HEK293 (cell line): ENCODE measurements around the gene RAI14.
A peak's percentile ranks its signal among the peaks of the same experiment; 100 is the strongest.

Source experiments
- GLI4 ChIP-seq: fragments of 450-650 bp; formaldehyde crosslinking; IDR thresholded peaks from 2 replicates; pipeline ENCODE4 v1.5.1; 2016; ENCODE audit warnings: missing biosample characterization, missing genetic modification characterization
- KLF8 ChIP-seq: fragments of 450-650 bp; formaldehyde crosslinking; IDR thresholded peaks from 2 replicates; pipeline ENCODE4 v1.5.1; 2016; ENCODE audit warnings: missing biosample characterization, missing genetic modification characterization
- OSR2 ChIP-seq: fragments of 450-650 bp; formaldehyde crosslinking; IDR thresholded peaks from 2 replicates; pipeline ENCODE4 v1.5.1; 2016; ENCODE audit warnings: missing biosample characterization, missing genetic modification characterization
- OVOL3 ChIP-seq: fragments of 450-650 bp; formaldehyde crosslinking; IDR thresholded peaks from 2 replicates; pipeline ENCODE4 v1.5.1; 2016; ENCODE audit warnings: missing biosample characterization, missing genetic modification characterization
- SCRT2 ChIP-seq: fragments of 450-650 bp; formaldehyde crosslinking; IDR thresholded peaks from 2 replicates; pipeline ENCODE4 v1.5.1; 2016; ENCODE audit warnings: missing biosample characterization, missing genetic modification characterization
- ZBTB17 ChIP-seq: fragments of 450-650 bp; formaldehyde crosslinking; IDR thresholded peaks from 2 replicates; pipeline ENCODE4 v1.5.1; 2016; ENCODE audit warnings: missing biosample characterization, missing genetic modification characterization
- ZBTB48 ChIP-seq: fragments of 450-650 bp; formaldehyde crosslinking; IDR thresholded peaks from 2 replicates; pipeline ENCODE4 v1.5.1; 2016; ENCODE audit warnings: missing biosample characterization, missing genetic modification characterization
- ZNF132 ChIP-seq: fragments of 450-650 bp; formaldehyde crosslinking; IDR thresholded peaks from 2 replicates; pipeline ENCODE4 v1.5.1; 2017; ENCODE audit warnings: missing biosample characterization, missing genetic modification characterization, borderline replicate concordance
- ZNF146 ChIP-seq: fragments of 450-650 bp; formaldehyde crosslinking; IDR thresholded peaks from 2 replicates; pipeline ENCODE4 v1.5.1; 2016; ENCODE audit warnings: missing biosample characterization, missing genetic modification characterization
- ZNF184 ChIP-seq: fragments of 450-650 bp; IDR thresholded peaks from 2 replicates; pipeline ENCODE4 v1.5.1; 2018; ENCODE audit warnings: missing biosample characterization, mild to moderate bottlenecking, missing genetic modification characterization
- ZNF433 ChIP-seq: fragments of 450-650 bp; formaldehyde crosslinking; IDR thresholded peaks from 2 replicates; pipeline ENCODE4 v1.5.1; 2016; ENCODE audit warnings: missing biosample characterization, missing genetic modification characterization, low read depth
- ZNF473 ChIP-seq: fragments of 450-650 bp; formaldehyde crosslinking; IDR thresholded peaks from 2 replicates; pipeline ENCODE4 v1.5.1; 2017; ENCODE audit warnings: missing biosample characterization, missing genetic modification characterization
- ZNF510 ChIP-seq: fragments of 450-650 bp; formaldehyde crosslinking; IDR thresholded peaks from 2 replicates; pipeline ENCODE4 v1.5.1; 2018; ENCODE audit warnings: mild to moderate bottlenecking, missing genetic modification characterization, missing biosample characterization; ENCODE audit not compliant: insufficient replicate concordance
- ZNF555 ChIP-seq: fragments of 450-650 bp; formaldehyde crosslinking; conservative IDR thresholded peaks from 2 replicates; pipeline ENCODE4 v1.5.1; 2017; ENCODE audit warnings: missing biosample characterization, mild to moderate bottlenecking, missing genetic modification characterization, inconsistent platforms
- ZNF596 ChIP-seq: fragments of 450-650 bp; IDR thresholded peaks from 2 replicates; pipeline ENCODE4 v1.5.0; 2018; ENCODE audit warnings: missing biosample characterization, mild to moderate bottlenecking, missing genetic modification characterization, moderate library complexity
- ZNF660 ChIP-seq: fragments of 450-650 bp; IDR thresholded peaks from 2 replicates; pipeline ENCODE4 v1.5.1; 2018; ENCODE audit warnings: missing biosample characterization, mild to moderate bottlenecking, missing genetic modification characterization
- ZNF664 ChIP-seq: fragments of 450-650 bp; formaldehyde crosslinking; IDR thresholded peaks from 2 replicates; pipeline ENCODE4 v1.5.1; 2016; ENCODE audit warnings: missing biosample characterization, missing genetic modification characterization
- ZNF768 ChIP-seq: fragments of 450-650 bp; formaldehyde crosslinking; IDR thresholded peaks from 2 replicates; pipeline ENCODE4 v1.5.1; 2018; ENCODE audit warnings: missing biosample characterization, mild to moderate bottlenecking, missing genetic modification characterization
- ZNF837 ChIP-seq: fragments of 450-650 bp; formaldehyde crosslinking; IDR thresholded peaks from 2 replicates; pipeline ENCODE4 v1.5.1; 2016; ENCODE audit warnings: missing biosample characterization, missing genetic modification characterization
- TF ChIP-seq, protein P1 (sequence below): fragments of 450-650 bp; formaldehyde crosslinking; IDR thresholded peaks from 2 replicates; pipeline ENCODE4 v1.5.1; 2017; ENCODE audit warnings: missing biosample characterization, mild to moderate bottlenecking, missing genetic modification characterization, moderate library complexity
- TF ChIP-seq, protein P2 (sequence below): fragments of 450-650 bp; formaldehyde crosslinking; IDR thresholded peaks from 2 replicates; pipeline ENCODE4 v1.5.1; 2017; ENCODE audit warnings: missing biosample characterization, missing genetic modification characterization
- TF ChIP-seq, protein P3 (sequence below): fragments of 450-650 bp; formaldehyde crosslinking; IDR thresholded peaks from 2 replicates; pipeline ENCODE4 v1.5.1; 2017; ENCODE audit warnings: missing biosample characterization, missing genetic modification characterization
- TF ChIP-seq, protein P4 (sequence below): fragments of 450-650 bp; IDR thresholded peaks from 2 replicates; pipeline ENCODE4 v1.5.1; 2018; ENCODE audit warnings: missing biosample characterization, mild to moderate bottlenecking, missing genetic modification characterization
- TF ChIP-seq, protein P5 (sequence below): fragments of 450-650 bp; formaldehyde crosslinking; IDR thresholded peaks from 2 replicates; pipeline ENCODE4 v1.5.1; 2017; ENCODE audit warnings: missing biosample characterization, missing genetic modification characterization
- TF ChIP-seq, protein P6 (sequence below): fragments of 450-650 bp; formaldehyde crosslinking; IDR thresholded peaks from 2 replicates; pipeline ENCODE4 v1.5.1; 2016; ENCODE audit warnings: missing biosample characterization, missing genetic modification characterization, low read depth
- TF ChIP-seq, protein P7 (sequence below): fragments of 450-650 bp; IDR thresholded peaks from 2 replicates; pipeline ENCODE4 v1.5.1; 2018; ENCODE audit warnings: missing biosample characterization, missing genetic modification characterization

RAI14 gene

DNA sequence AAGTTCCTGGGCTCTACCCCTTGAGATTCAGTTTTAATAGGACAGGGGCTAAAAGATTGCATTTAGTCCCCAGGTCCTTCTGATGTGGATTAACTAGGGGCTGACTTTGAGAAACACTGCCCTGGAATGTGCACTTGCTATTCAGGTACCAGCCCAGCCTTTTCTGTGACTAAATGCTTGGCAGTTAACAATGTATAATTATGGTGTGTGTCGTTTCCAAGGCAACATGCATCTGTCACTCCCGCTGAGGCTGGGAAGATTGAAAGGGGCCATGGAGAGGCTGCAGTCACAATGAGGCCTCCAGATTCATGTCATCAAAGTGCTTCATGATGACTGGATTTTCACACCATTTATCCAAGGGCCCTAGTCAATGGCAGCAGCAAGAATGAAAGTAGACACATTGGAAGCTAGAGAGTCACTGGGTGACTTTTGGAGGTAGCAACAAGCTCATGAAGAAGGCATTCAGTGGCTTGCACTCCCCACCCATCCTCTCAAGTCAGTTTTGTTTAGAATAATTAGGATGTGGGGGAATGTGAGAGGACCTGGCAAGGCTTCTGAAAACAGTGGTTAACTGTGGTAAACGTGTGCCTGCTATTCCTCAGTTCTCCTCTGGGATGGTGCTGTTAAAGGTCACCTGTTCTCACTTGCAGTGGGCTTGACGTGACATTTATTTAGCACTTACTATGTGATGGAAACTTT lies 28.3 kb downstream of the RAI14 start (continued):
- TF ChIP-seq ZNF433 (tag by site-specific recombination) (no peak), SCRT2 (tag by site-specific recombination) (peak; percentile 50), ZNF184 (peak; percentile 37; the same call in 1 of the 2 replicates), OSR2 (tag by site-specific recombination) (peak; percentile 99), ZNF132 (tag by site-specific recombination) (no peak), ZNF555 (no peak), ZNF146 (tag by site-specific recombination) (no peak), ZNF660 (no peak), ZNF596 (tag by site-specific recombination) (0 out of 2 replicates have a peak, but pooled peaks have one; percentile 12), ZNF473 (tag by site-specific recombination) (no peak), ZBTB48 (no peak), GLI4 (tag by site-specific recombination) (no peak), ZBTB17 (tag by site-specific recombination) (peak; percentile 61; the same call in 1 of the 2 replicates), ZNF837 (no peak), ZNF768 (tag by site-specific recombination) (no peak), KLF8 (tag by site-specific recombination) (peak; percentile 30; the same call in 1 of the 2 replicates), OVOL3 (tag by site-specific recombination) (peak; percentile 32; the same call in 1 of the 2 replicates), ZNF664 (tag by site-specific recombination) (peak; percentile 99), ZNF510 (tag by site-specific recombination) (no peak)
- TF ChIP-seq, protein P1, sequence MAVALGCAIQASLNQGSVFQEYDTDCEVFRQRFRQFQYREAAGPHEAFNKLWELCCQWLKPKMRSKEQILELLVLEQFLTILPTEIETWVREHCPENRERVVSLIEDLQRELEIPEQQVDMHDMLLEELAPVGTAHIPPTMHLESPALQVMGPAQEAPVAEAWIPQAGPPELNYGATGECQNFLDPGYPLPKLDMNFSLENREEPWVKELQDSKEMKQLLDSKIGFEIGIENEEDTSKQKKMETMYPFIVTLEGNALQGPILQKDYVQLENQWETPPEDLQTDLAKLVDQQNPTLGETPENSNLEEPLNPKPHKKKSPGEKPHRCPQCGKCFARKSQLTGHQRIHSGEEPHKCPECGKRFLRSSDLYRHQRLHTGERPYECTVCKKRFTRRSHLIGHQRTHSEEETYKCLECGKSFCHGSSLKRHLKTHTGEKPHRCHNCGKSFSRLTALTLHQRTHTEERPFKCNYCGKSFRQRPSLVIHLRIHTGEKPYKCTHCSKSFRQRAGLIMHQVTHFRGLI (tag by site-specific recombination): peak; percentile 83; the same call in 1 of the 2 replicates
- TF ChIP-seq, protein P2, sequence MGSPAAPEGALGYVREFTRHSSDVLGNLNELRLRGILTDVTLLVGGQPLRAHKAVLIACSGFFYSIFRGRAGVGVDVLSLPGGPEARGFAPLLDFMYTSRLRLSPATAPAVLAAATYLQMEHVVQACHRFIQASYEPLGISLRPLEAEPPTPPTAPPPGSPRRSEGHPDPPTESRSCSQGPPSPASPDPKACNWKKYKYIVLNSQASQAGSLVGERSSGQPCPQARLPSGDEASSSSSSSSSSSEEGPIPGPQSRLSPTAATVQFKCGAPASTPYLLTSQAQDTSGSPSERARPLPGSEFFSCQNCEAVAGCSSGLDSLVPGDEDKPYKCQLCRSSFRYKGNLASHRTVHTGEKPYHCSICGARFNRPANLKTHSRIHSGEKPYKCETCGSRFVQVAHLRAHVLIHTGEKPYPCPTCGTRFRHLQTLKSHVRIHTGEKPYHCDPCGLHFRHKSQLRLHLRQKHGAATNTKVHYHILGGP (tag by site-specific recombination): no peak
- TF ChIP-seq, protein P3, sequence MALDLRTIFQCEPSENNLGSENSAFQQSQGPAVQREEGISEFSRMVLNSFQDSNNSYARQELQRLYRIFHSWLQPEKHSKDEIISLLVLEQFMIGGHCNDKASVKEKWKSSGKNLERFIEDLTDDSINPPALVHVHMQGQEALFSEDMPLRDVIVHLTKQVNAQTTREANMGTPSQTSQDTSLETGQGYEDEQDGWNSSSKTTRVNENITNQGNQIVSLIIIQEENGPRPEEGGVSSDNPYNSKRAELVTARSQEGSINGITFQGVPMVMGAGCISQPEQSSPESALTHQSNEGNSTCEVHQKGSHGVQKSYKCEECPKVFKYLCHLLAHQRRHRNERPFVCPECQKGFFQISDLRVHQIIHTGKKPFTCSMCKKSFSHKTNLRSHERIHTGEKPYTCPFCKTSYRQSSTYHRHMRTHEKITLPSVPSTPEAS (tag by site-specific recombination): no peak
- TF ChIP-seq, protein P4, sequence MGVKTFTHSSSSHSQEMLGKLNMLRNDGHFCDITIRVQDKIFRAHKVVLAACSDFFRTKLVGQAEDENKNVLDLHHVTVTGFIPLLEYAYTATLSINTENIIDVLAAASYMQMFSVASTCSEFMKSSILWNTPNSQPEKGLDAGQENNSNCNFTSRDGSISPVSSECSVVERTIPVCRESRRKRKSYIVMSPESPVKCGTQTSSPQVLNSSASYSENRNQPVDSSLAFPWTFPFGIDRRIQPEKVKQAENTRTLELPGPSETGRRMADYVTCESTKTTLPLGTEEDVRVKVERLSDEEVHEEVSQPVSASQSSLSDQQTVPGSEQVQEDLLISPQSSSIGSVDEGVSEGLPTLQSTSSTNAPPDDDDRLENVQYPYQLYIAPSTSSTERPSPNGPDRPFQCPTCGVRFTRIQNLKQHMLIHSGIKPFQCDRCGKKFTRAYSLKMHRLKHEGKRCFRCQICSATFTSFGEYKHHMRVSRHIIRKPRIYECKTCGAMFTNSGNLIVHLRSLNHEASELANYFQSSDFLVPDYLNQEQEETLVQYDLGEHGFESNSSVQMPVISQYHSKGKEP (tag by site-specific recombination): peak; percentile 41; the same call in 1 of the 2 replicates
- TF ChIP-seq, protein P5, sequence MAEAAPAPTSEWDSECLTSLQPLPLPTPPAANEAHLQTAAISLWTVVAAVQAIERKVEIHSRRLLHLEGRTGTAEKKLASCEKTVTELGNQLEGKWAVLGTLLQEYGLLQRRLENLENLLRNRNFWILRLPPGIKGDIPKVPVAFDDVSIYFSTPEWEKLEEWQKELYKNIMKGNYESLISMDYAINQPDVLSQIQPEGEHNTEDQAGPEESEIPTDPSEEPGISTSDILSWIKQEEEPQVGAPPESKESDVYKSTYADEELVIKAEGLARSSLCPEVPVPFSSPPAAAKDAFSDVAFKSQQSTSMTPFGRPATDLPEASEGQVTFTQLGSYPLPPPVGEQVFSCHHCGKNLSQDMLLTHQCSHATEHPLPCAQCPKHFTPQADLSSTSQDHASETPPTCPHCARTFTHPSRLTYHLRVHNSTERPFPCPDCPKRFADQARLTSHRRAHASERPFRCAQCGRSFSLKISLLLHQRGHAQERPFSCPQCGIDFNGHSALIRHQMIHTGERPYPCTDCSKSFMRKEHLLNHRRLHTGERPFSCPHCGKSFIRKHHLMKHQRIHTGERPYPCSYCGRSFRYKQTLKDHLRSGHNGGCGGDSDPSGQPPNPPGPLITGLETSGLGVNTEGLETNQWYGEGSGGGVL: peak; percentile 46
- TF ChIP-seq, protein P6, sequence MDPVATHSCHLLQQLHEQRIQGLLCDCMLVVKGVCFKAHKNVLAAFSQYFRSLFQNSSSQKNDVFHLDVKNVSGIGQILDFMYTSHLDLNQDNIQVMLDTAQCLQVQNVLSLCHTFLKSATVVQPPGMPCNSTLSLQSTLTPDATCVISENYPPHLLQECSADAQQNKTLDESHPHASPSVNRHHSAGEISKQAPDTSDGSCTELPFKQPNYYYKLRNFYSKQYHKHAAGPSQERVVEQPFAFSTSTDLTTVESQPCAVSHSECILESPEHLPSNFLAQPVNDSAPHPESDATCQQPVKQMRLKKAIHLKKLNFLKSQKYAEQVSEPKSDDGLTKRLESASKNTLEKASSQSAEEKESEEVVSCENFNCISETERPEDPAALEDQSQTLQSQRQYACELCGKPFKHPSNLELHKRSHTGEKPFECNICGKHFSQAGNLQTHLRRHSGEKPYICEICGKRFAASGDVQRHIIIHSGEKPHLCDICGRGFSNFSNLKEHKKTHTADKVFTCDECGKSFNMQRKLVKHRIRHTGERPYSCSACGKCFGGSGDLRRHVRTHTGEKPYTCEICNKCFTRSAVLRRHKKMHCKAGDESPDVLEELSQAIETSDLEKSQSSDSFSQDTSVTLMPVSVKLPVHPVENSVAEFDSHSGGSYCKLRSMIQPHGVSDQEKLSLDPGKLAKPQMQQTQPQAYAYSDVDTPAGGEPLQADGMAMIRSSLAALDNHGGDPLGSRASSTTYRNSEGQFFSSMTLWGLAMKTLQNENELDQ (tag by site-specific recombination): no peak
- TF ChIP-seq, protein P7, sequence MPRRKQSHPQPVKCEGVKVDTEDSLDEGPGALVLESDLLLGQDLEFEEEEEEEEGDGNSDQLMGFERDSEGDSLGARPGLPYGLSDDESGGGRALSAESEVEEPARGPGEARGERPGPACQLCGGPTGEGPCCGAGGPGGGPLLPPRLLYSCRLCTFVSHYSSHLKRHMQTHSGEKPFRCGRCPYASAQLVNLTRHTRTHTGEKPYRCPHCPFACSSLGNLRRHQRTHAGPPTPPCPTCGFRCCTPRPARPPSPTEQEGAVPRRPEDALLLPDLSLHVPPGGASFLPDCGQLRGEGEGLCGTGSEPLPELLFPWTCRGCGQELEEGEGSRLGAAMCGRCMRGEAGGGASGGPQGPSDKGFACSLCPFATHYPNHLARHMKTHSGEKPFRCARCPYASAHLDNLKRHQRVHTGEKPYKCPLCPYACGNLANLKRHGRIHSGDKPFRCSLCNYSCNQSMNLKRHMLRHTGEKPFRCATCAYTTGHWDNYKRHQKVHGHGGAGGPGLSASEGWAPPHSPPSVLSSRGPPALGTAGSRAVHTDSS: no peak
